Upper lobe of left lung (tissue), 4 donors: ENCODE results near the gene CDC14A.

Source experiments
- CTCF ChIP-seq, 6 experiments: fragments of 450-650 bp in 4 of 6; fragments of 200-600 bp in 2 of 6; sonication (generic) in 2 of 6; IDR thresholded peaks; one replicate each; pipeline ENCODE4 v1.5.1; 2016 to 2019; ENCODE audit warnings: antibody characterized with exemption in 6 of 6
- EP300 ChIP-seq, 4 donors: sonication (generic); formaldehyde crosslinking; IDR thresholded peaks; one replicate each; pipeline ENCODE4 v1.5.1; 2017; ENCODE audit warnings: antibody characterized with exemption in 4 of 4, control low read depth in 2 of 4
- POLR2A ChIP-seq, 4 donors: fragments of 450-650 bp; IDR thresholded peaks; one replicate each; pipeline ENCODE4 v1.5.1; 2016 to 2017; ENCODE audit warnings: antibody characterized with exemption in 4 of 4, mild to moderate bottlenecking in 2 of 4
- POLR2AphosphoS5 ChIP-seq, 2 donors: sonication (generic); formaldehyde crosslinking; IDR thresholded peaks; one replicate each; pipeline ENCODE4 v1.5.1; 2017; ENCODE audit warnings: antibody characterized with exemption in 2 of 2

- no peak for TF ChIP-seq CTCF (IDR thresholded peaks at IDR 0.05)
- no peak for TF ChIP-seq POLR2AphosphoS5 (IDR thresholded peaks at IDR 0.05)
- no peak for TF ChIP-seq POLR2A (IDR thresholded peaks at IDR 0.05)
- TF ChIP-seq EP300 (IDR thresholded peaks at IDR 0.05) = no peak
Observed at GRCh38 chr1:100350787-100351094, 1.6 kb upstream of the CDC14A start.
